ENCODE results near the gene KLF15. TPM values are rescaled to one million over a fixed set of nuclear protein-coding genes. Genes with fewer than 3 reads are reported as not detected.

The KLF15 gene
- total and polyA plus RNA-seq, 2 donors (not counting 1 experiment from before 2014, with no cell fraction given) = 0.10 to 2.2 TPM

- Mint-ChIP-seq H3K9me3 (ENCODE audit: insufficient read depth) (no peaks in the 10 kb centered on the region), H3K27ac (no peak overlapping the region), H3K27me3 (peaks cover 7% of the 10 kb centered on the region), H3K4me3 (no peak overlapping the region), H3K4me1 (no peaks in the 10 kb centered on the region)
- DNase-seq (no peak), ATAC-seq (ENCODE audit: low read depth) (no peak)
- Histone ChIP-seq H3K36me3 (replicated peaks in 1 of 2; ENCODE audit: control extremely low read depth in 1 of 2, control insufficient read depth in 1 of 2, extremely low read depth in 1 of 2, insufficient read depth in 2 of 2, low read length in 1 of 2) (no peaks in the 10 kb centered on the region), H3K4me3 (ENCODE audit: control extremely low read depth in 1 of 5, extremely low read depth in 1 of 5, insufficient read depth in 1 of 5, low read depth in 2 of 5, low read length in 4 of 5) (no peak overlapping the region), H3K27me3 (replicated peaks in 1 of 4; ENCODE audit: control extremely low read depth in 1 of 4, control insufficient read depth in 3 of 4, insufficient read depth in 4 of 4, low read length in 3 of 4) (no peaks in the 10 kb centered on the region), H4K20me1 (ENCODE audit: control insufficient read depth, insufficient read depth, low read length, poor library complexity, severe bottlenecking) (no peaks in the 10 kb centered on the region), H3K27ac (ENCODE audit: low read length in 2 of 2) (no peak overlapping the region), H3K4me2 (replicated peaks; ENCODE audit: low read depth, low read length, poor library complexity, severe bottlenecking) (no peak overlapping the region), H3K4me1 (ENCODE audit: control insufficient read depth in 2 of 2, insufficient read depth in 2 of 2, low read length in 2 of 2) (no peaks in the 10 kb centered on the region), H3K79me2 (ENCODE audit: control insufficient read depth, insufficient read depth, low read length) (no peaks in the 10 kb centered on the region), H2AFZ (ENCODE audit: insufficient read depth, low read depth, low read length, poor library complexity, severe bottlenecking) (no peak overlapping the region), H3K9ac (ENCODE audit: low read length) (no peak overlapping the region), H3K9me3 (ENCODE audit: control extremely low read depth in 1 of 3, control insufficient read depth in 2 of 3, insufficient read depth in 1 of 3, low read length in 2 of 3) (peaks cover 0 to 4% (median 0%) of the 10 kb centered on the region in 3 donors)
- intact Hi-C loops (cut with micrococcal nuclease) = no loop called here
- POLR2A ChIA-PET = no interaction called here
- 93% methylated on average over 20 of the region's 21 CpGs for WGBS (ENCODE audit: insufficient coverage)
- TF ChIP-seq EZH2 (IDR thresholded peaks at IDR 0.05; ENCODE audit: borderline replicate concordance, insufficient read depth, low read depth, low read length, poor library complexity, severe bottlenecking) (no peak), CTCF (IDR thresholded peaks at IDR 0.05) (no peak)
- CTCF ChIA-PET = no interaction called here
These were observed 16.7 kb upstream of the KLF15 start for GRCh38 chr3:126373682-126374601.

- TF ChIP-seq EZH2 (IDR thresholded peaks at IDR 0.05; ENCODE audit: borderline replicate concordance, insufficient read depth, low read depth, low read length, poor library complexity, severe bottlenecking) (no peak), CTCF (IDR thresholded peaks at IDR 0.05) (no peak)
- Histone ChIP-seq H3K36me3 (replicated peaks in 1 of 2; ENCODE audit: control extremely low read depth in 1 of 2, control insufficient read depth in 1 of 2, extremely low read depth in 1 of 2, insufficient read depth in 2 of 2, low read length in 1 of 2) (no peaks in the 10 kb centered on the region), H3K4me3 (ENCODE audit: control extremely low read depth in 1 of 5, extremely low read depth in 1 of 5, insufficient read depth in 1 of 5, low read depth in 2 of 5, low read length in 4 of 5) (no peak overlapping the region), H4K20me1 (ENCODE audit: control insufficient read depth, insufficient read depth, low read length, poor library complexity, severe bottlenecking) (no peaks in the 10 kb centered on the region), H3K9ac (ENCODE audit: low read length) (no peak overlapping the region), H3K79me2 (ENCODE audit: control insufficient read depth, insufficient read depth, low read length) (no peaks in the 10 kb centered on the region), H3K4me2 (replicated peaks; ENCODE audit: low read depth, low read length, poor library complexity, severe bottlenecking) (no peak overlapping the region), H2AFZ (ENCODE audit: insufficient read depth, low read depth, low read length, poor library complexity, severe bottlenecking) (no peak overlapping the region), H3K27ac (ENCODE audit: low read length in 2 of 2) (no peak overlapping the region), H3K27me3 (replicated peaks in 1 of 4; ENCODE audit: control extremely low read depth in 1 of 4, control insufficient read depth in 3 of 4, insufficient read depth in 4 of 4, low read length in 3 of 4) (no peaks in the 10 kb centered on the region), H3K9me3 (ENCODE audit: control extremely low read depth in 1 of 3, control insufficient read depth in 2 of 3, insufficient read depth in 1 of 3, low read length in 2 of 3) (peaks cover 0 to 4% (median 0%) of the 10 kb centered on the region in 3 donors), H3K4me1 (ENCODE audit: control insufficient read depth in 2 of 2, insufficient read depth in 2 of 2, low read length in 2 of 2) (no peaks in the 10 kb centered on the region)
- POLR2A ChIA-PET = no interaction called here
- H3K27me3 Mint-ChIP-seq = peaks cover 4% of the 10 kb centered on the region
- CTCF ChIA-PET = no interaction called here
- intact Hi-C loops (cut with micrococcal nuclease) = no loop called here
- no peak overlapping the region for H3K27ac Mint-ChIP-seq
- DNase-seq (no peak), ATAC-seq (ENCODE audit: low read depth) (no peak)
- H3K4me3 Mint-ChIP-seq = no peak overlapping the region
- 94% methylated on average over 2 of the region's 4 CpGs for WGBS (ENCODE audit: insufficient coverage)
- H3K4me1 Mint-ChIP-seq = no peaks in the 10 kb centered on the region
- H3K9me3 Mint-ChIP-seq (ENCODE audit: insufficient read depth) = no peaks in the 10 kb centered on the region
These were observed 16.0 kb upstream of the KLF15 start for GRCh38 chr3:126373146-126373613.

All from B cell (primary cell).